Stimulated activated CD8-positive, alpha-beta memory T cell treated with anti-CD3 and anti-CD28 coated beads, Interleukin-4, amount 100 ng/mL, for 4 hours (primary cell): Measurements from ENCODE around the gene RFT1.
A peak's percentile ranks its signal among the peaks of the same experiment; 100 is the strongest.

Experiments
- DNase-seq, 2 donors: peaks; one replicate each; pipeline ENCODE4 v3.0.0-alpha.2; 2020; ENCODE audit warnings: low read depth in 2 of 2, low spot score in 1 of 2

RFT1 gene, protein sequence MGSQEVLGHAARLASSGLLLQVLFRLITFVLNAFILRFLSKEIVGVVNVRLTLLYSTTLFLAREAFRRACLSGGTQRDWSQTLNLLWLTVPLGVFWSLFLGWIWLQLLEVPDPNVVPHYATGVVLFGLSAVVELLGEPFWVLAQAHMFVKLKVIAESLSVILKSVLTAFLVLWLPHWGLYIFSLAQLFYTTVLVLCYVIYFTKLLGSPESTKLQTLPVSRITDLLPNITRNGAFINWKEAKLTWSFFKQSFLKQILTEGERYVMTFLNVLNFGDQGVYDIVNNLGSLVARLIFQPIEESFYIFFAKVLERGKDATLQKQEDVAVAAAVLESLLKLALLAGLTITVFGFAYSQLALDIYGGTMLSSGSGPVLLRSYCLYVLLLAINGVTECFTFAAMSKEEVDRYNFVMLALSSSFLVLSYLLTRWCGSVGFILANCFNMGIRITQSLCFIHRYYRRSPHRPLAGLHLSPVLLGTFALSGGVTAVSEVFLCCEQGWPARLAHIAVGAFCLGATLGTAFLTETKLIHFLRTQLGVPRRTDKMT

DNA sequence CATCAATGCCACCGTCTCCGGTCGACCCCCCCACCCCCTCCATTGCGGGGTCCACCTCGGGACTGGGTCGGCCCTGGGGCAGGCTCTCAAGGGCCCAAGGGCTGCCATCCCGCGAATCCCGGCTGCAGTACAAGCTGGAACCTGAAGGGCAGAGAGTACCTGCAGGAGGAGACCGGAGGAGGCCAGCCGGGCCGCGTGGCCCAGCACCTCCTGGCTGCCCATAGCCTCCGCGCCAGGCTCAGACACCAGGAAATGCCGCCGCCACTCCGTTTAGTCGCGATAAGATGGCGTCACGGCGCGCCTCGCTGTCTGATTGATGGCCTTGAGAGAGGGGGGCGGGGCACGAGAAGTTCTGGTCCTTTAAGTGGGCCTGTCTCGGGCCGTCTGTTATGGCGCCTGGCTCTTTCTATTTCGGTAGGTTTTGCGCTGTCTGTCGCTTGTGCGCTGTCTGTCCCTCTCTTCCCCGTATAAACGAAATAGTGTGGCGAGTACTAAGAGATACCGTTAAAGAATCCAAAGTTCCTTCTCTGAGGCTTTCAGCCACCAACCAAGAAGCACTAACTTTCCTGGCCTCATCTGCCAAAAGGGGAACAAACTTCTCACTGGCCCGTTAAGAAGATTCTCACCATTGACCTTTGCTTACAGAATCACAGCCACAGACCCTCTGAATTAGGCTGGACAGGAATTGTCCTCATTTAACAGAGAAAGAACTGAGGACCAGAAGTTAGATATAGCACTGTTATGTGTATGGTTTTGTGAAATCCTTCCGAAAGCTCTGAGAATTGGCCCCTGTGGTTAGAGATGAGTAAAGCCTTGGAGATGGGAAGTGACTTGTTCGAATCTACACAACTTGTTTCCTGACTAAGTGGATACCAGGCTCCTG is at the start of gene RFT1:
TSS of gene RFT1 (minus strand) at position 257 of the 883 bp plus-strand sequence. CDS start at position 222, 35 bp downstream.
- DNase-seq, result peak; percentile 94 to 97

DNA sequence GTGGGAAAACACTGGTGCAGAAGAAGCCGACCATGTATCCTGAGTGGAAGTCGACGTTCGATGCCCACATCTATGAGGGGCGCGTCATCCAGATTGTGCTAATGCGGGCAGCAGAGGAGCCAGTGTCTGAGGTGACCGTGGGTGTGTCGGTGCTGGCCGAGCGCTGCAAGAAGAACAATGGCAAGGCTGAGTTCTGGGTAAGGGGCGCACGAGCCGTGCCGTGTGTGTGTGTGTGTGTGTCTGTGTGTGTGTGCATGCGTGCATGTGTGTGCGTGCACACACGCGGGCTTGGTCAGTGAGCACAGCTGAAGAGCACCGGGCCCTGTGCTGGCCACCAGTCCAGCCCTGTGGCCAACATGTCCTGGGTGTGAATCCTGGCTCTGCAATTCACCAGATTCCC is 49.3 kb upstream of the RFT1 start:
- DNase-seq, result no peak

DNA sequence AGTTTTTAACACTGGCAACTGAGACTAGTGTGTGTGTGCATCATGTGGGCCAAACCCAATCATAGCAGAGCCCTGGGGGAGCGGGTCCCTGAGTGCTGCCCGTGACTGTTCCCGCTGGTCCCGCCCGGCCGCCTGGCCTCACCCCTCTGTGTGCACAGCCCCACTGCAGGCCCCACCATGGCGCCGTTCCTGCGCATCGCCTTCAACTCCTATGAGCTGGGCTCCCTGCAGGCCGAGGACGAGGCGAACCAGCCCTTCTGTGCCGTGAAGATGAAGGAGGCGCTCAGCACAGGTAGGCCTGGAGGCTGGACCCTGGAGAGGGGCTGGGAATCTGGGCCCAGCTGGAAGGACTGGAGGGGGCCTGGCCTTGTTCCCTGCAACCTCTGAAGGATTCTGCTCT is 48.0 kb upstream of the RFT1 start:
- no peak for DNase-seq

DNA sequence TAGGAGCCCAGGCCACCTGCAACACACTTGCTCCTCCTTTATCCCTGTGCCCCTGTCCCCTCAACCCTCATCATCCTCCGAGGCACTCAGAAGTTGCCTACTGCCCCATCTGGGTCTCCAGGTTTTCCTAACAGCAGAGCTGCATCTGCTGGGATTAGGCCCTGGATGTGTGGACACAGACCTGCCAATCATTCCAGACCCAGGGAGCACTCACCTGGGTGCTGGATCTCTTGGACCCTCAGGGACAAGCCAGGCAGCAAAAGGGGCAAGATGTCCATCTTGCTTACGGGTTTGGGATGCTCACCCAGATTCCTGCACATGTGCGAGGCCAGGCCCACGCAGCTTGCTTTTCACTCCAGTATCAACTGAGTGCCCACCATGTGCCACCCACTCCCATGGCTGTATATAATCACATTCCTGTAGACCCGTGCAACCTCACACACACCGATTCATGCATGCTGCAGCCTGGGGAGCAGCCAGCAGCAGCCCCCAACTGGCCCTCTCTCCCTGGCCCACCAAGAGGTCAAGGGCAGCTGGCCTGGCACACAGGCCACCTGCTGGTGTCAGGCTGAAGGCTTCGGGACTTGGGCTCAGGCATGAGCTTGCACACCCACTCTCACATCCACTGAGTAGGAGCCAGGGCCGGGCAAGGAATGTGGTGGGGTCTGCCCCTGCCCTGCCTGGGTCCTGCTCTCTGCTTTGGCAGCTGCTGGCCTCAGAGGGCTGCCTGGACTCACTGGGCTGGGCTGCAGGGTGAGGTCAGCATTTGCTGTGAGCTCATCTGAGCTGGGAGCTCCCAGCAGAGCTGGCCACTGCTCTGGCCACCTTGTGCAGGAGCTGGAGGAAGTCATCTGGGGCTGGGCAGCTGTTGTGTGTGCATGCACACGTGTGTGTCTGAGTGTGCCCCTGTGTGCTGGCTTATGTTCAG is 45.6 kb upstream of the RFT1 start:
- no peak for DNase-seq

DNA sequence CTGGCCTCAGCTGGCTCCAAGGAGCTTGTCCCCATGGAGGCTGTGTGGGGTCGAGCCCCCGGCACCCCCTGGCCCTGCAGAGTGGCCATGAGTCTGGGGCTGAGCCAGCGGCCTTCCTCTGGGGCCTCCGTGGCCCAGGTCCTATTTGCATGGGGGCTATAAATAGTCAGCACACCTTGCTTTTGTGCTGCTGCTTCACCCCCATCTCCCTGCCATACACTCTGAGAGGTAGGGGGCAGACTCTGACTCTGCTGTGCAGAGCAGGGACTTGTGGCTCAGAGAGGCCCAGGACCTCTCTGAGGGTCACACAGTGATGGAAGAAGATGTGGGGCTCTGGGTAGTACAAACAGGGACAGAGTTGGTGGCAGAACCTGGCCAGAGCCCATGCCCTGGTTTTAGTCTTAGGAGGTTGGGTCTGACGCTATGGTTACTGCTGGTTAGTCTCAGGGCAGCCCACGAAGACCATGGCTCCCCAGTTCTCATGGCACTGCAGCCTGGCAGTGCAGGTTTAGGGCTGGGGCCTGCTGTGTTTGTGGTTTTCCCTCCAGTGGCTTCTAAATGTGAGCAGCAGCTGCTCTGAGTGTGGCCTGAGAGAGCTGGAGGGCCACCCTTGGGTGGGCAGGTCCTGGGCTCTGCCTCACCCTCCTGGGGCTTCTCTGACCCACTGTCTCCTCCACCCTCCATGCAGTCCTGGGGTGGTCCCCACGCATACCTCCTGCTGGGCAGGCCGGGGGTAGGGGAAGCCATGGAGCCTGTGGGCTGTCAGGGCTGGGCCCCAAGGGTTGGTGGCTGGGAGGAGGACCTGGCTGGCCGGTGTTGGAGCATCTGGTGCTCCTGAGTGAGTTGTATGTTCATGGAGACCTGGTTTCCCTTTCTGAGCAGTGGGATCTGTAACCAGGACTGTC is 44.4 kb upstream of the RFT1 start:
- no peak for DNase-seq

DNA sequence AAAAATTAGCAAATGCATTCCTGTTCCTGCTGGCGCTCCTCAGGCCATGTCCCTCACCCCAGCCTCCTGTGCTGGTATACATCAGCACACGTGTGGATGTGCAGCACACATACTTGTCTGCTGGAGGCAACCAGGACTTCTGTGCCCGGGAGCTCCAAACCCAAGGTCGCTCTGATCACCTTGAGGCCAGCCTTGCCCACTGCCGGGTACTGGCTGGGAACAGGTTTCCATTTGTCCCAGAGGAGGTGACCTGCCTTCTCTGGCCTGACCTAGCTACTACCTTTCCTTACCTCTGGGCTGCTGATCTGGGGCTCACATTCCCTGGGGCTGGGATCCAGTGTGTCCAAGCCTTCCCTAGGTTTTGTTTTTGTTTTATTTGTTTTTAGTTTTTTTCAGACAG is 42.9 kb upstream of the RFT1 start:
- no peak for DNase-seq

DNA sequence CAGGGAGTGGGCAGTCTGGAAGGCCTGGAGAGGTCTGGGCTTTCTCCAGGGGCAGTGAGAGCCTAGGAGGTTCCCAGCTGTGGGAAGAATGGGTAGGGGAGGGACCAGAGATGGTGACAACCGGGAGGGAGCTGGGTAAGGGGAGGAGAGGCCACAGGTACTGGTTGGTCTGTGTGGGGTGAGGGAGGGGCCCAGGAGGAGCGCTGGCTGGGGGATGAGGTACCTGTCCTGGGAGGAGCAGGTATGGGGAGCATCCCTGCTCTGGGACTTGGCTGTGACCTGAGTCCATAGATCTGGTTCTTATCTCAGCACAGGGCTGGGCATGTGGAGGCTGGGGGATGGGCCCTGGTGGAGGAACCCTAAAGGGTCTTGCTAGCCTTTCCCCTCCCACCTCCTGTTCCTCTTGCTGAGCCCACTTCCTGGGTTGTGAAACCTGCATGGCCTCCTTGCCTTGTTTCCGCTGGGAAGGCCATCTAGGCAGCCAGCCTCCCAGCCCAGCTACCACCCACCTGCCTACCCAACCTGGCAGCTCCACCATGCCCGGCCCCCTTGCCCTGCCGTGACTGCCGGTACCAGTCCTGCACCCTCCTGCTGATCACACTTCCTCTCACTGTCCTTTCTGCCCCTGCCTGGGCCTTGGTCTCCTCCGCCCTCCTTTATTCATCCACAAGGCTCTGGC is 41.7 kb upstream of the RFT1 start:
- DNase-seq, result no peak

DNA sequence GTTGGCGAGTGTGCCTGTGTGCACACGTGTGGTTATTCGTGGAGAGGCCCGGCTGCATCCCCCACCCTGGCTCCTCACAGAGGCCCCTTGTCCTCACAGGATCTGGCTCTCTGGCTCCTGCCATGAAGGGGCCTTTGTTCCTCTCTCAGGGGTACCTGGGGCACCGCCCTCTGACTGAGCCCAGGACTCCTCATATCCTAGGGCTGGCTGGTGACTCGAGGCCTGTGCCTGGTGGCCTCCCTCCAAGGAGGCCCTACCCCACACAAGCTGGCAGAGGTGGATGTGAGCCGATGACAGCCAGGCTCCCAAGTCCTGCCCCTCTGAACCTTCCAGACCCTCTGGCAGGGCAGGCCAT is 40.8 kb upstream of the RFT1 start:
- DNase-seq, result no peak

DNA sequence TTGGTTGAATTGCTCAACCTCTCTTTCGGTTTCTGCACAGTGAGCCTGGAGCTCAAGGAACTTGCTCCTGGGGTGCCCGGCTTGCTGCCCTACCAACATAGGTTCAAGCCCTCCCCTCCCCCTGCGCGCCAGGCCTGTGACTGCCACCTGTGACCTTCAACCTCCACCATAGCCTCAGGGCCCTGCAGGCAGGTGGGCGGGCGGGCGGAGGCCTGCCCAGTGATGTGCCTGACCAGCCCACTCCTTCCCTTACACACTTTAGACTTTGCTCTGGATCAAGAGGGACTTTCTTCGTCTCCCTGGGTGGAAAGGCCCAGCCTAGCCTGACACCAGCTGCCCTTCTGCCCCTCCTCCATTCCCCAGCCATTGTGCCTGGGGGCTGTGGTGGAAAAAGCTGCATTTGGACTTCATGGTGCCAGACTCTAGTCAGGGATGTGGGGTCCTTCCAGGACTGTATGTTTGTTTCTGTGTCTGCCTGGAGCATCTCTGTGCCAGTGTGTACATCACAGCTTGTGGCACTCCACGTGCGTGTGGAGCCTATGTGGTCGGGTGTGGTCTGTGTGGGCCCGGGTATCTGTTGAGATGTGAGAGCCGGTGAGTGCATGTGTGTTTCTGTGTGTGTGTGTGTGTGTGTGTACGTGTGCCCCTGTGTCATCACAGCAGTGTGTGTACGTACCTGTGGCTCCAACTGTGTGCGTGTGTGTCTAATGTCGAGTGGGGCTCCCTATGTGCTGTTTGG is 40.3 kb upstream of the RFT1 start:
- DNase-seq, result no peak

DNA sequence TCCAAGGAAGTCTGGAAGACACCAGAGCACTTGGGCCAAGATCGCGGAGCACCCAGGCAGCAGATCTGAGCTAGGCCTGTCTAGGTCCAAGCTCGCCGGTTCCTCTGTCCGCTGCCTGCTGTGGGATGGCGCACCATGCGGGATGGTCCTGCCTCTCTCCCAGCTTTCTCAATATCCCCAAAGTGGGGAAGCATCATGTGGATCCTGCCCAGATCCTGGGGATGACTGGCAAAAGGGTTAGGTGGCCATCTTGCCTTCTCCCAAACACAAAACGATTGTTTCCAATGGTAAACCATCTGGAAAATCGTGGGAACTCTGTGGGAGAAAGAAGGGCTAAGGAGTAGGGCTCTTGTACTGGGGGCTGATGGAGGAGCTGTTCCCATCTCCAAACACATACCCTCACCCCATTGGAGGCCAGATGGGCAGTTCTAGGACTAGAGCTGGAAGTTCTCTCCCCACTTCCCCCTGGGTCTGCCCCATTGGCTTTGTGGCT is 39.6 kb upstream of the RFT1 start:
- no peak for DNase-seq

DNA sequence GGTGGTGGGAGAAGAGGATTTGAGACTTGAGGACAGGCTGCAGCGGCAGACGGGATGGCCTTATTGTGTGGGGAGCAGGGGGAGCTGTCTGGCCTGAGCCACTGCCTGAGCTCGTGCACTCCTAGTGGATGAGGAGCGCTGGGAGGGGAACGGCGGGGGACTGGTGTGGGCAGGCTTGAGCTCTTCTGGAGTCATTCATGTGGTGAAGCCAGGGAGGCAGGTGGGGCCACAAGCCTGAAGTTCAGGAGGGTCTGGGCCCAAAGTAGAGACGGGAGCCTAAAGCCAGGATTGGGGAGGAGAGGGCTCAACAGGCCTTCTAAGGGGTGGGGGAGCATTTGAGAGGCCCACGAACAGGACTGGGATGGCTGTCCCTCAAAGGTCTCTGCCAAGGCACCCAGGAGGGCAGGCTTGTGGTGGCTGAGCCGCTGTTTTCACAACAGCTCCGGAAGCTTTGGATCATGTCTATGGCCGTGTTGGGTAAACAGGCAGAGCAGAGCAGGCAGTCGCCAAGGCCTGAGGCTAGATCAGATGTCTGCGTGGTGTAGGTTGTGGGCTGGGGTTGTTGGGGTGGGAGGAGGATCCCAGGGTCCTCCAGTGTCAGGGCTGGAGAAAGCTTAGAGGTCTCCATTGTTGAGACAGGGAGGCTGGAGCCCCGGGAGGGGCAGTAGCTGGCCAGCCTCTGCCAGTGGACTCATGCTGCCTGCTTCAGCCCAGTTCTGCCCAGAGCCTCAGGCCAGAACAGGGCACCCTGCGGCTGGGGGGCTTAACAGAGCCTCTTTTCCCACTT is 39.0 kb upstream of the RFT1 start:
- no peak for DNase-seq

DNA sequence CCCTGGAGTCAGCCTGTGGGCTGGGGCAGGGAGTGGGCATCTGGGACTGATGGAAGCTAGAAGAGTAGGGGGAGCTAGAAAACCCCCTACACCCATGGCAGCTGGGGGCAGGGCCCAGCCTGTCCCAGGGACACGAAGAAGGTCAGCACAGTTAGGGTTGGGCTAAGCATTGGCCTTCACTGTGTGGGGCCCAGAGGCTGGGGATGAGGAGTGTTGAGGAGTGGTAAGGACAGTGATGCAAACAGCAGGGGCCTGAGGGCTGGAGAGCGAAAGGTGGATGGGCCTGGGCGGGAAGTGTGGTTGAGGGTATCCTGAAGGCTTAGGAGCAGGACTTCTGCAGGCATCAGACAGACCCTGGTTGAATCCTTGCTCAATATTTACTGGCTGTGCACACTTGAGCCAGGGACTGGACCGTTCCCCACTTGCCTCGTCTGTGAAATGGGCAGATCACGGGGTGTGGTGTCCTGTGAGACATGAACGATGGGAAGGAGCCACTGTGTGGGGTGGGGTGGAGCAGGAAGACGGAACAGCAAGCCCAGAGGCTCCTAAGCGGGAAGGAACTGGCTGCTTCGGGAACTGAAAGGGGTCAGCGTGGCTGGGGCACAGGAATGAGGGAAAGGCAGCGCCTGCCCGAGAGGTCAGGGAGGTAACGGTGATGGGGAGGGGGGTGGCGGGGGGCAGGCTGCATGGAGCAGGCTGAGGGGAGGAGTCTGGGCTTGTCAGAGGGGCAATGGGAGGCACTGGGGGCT is 38.1 kb upstream of the RFT1 start:
- DNase-seq, result no peak

DNA sequence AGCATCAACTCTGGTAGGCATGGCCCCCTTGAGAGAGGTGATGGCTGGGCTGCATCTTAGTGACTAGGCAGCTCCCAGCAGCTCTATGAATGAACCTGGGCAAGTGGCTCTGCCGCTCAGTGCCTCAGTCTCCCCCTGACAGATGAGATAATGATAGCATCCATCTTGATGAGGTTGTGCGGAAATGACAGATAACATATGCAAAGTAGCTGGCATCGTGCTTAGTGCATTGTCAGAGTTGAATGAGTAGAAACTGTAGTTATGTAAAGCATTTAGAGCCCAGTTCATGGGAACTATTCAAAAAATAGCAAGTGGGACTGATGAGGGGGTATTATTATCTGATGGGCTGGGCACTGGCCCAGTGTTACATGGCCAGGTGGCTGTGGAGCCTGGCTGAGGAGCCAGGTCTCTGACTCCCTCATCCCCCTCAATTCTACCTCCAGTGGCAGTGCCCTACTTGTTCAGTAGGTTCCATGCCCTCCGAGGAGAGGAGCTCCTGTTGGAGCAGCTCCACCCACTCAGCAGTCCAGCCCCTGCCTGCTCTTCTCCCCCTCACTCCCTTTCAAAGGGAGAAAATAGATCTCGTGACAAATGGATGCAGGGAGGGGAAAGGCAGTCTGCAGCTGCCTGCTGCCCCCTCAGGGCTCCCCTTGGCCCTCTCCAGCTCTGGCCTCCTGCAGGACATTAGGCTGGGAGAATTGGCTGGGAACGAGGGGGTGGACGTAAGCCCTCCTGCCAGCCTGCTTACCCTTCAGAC is 37.4 kb upstream of the RFT1 start:
- no peak for DNase-seq

DNA sequence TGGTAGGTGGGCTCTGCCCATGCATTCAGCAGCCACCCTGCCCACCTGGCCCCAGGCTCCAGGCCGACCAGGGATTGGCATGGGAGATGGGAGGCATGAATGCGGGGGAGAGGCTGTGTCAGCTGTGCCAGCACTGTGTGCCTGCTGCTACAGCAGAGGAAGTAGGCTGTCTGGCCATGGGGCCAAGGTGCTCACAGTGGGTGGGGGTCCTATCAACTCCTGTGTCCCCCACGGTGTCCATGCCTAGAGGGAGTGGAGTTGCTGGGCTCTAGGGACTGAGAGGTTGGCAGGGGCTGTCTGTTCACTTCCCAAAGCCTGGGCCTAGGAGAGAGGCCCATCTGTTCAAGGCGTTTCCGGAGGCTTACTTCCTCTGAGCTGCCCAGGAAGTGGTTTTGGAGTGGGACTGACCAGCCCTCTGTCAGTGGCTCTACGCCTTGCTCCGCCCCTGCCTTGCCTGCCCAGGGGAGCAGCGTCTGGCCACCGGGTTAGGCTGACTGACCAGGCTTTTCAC is 36.6 kb upstream of the RFT1 start:
- no peak for DNase-seq

DNA sequence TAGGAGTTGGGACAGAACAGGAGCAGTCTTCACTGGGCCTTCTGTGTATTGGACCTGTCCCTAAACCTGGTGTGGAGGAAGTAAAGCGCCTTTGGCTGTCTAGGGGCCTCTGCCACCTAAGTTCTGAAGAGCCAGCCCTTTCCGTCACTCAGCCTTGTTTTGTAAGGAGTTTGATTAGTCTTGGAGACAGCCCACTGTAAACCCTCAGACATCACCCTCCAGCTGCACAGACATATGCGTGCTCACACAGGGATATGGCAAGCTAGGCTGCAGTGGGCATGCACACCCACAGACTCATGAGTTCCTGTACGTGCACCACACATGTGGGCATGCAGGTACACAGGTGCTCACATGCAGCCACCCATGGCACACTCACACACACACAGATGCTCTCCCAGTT is 36.0 kb upstream of the RFT1 start:
- DNase-seq, result no peak

DNA sequence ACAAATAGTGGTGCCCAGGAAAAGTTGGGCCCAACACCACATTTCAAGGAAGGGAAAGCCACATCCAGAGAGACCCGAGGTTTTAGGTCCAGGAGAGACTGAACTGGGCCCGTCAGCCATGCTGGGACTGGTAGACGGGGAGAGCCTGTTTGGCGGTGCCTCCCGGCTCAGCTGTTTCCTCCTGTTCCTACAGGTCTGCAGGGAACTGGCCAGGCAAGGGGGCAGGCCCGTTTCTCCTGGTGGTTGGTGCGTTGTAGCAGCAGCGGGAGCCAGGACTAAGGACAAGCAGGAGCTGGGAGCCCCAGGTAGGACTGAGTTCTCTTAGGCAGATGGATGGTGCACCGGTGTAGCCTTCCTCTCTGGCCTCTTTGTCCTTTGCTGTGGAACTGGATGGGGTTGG is 34.7 kb upstream of the RFT1 start:
- DNase-seq, result no peak
